ENCODE data around the gene HSD17B13.

Gene HSD17B13

GRCh38 chr4:87260477-87260876 lies 62.2 kb downstream of the HSD17B13 start:
- DNase-seq, result no peak

- DNase-seq, result no peak
These were observed 64.0 kb downstream of the HSD17B13 start for GRCh38 chr4:87258677-87259076.

- DNase-seq, result no peak
These were observed 65.2 kb downstream of the HSD17B13 start for GRCh38 chr4:87257523-87257922.

DNA sequence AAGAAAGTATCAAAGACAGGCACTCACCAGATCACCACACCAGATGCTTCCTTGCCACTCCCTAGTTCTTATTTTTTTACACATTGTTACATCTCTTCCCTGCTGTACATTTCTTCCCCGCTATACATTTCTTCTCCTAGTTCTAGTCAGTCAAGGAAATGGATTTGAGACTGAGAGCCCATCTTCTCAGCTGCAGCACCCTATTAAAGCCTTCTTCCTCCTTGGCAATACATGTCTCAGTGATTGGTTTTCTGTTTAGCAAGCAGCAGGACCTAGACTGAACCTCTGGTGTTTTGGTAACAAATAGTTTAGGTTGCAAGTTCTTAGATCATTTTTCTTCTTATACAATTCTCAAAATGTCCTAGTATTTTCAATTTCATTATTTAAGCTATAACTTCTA lies 66.9 kb downstream of the HSD17B13 start:
- DNase-seq, result no peak

Measured in CD4-positive, alpha-beta T cell treated with Interferon gamma for 1 hour (primary cell).